ENCODE results near the gene TMEM132C.
"Not testable (repeated sequence)": the region's sequence is repeated elsewhere in the genome, so short reads cannot be mapped to it uniquely, and the experiment has no call there.

The TMEM132C gene

GRCh38 chr12:128483526-128484255, 216.7 kb downstream of the TMEM132C start:
- DNase-seq (ENCODE audit: low read depth): no peak

DNA sequence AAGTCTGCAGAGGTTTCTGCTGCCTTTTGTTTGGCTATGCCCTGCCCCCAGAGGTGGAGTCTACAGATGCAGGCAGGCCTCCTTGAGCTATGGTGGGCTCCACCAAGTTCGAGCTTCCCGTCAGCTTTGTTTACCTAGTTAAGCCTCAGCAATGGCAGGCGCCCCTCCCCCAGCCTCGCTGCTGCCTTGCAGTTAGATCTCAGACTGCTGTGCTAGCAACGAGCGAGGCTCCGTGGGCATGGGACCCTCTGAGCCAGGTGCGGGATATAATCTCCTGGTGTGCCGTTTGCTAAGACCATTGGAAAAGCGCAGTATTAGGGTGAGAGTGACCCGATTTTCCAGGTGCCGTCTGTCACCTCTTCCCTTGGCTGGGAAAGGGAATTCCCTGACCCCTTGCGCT, 230.4 kb downstream of the TMEM132C start:
- not testable (repeated sequence) for DNase-seq (ENCODE audit: low read depth)

GRCh38 chr12:128507470-128507869, 240.5 kb downstream of the TMEM132C start:
- no peak for DNase-seq (ENCODE audit: low read depth)

- DNase-seq (ENCODE audit: low read depth): no peak
These were observed 242.2 kb downstream of the TMEM132C start for GRCh38 chr12:128509170-128509569.

DNA sequence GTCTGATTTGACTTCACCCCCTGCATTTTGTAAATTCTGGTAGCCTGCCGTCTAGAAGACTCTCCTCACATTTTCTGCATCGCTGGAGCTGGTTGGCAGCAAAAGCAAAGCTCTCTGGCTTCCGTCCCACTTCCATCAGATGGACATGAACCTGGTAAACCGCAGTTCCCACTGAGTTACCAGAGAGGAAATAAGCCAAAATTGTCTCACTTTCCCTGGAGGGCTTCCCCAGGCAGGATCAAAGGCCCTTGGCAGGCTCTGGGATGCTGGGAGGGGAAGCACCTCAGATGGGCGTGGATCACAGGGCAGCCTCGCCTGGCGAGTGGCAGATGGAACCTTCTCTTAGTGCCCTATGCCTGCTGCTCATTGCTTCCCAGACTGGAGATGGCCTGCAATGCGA, 243.5 kb downstream of the TMEM132C start:
- no peak for DNase-seq (ENCODE audit: low read depth)

DNA sequence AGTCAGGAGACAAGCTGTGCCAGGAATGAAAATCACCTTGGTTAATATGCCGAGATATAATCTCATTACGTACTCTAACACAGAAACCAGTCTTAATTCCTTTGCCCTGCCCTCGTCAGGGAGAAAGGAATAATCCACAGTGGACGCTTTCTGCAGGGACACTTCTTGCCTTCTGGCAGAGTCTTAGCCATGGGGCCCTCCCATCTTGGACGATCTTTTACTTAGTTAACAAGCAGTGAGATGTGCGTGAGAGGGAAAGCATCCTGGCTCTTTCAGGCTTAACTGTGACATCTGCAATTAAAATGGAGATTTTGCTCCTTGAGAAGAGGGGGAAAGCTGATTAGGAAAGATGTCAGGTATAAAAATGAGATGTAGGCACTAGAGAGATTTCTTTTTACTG, 246.4 kb downstream of the TMEM132C start:
- no peak for DNase-seq (ENCODE audit: low read depth)

DNA sequence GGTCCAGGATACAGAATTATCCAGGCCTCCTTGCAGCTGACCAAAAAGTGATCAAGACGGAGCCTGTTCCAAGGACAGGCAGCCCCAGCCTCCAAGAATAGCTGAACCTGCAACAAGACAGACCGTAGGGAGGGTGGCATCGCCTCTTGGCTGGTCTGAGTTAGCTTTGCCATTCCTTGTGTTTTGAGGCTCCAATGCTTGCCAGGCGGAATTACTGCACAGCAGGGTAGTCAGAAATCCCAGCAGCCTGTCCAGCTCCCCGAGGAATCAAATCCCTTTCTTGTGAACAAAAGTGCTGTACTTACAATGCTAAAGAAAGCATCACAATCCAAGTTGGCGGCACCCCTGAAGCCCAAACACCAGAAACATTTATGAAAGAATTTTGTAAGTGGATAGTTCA, 246.9 kb downstream of the TMEM132C start:
- DNase-seq (ENCODE audit: low read depth): no peak

DNA sequence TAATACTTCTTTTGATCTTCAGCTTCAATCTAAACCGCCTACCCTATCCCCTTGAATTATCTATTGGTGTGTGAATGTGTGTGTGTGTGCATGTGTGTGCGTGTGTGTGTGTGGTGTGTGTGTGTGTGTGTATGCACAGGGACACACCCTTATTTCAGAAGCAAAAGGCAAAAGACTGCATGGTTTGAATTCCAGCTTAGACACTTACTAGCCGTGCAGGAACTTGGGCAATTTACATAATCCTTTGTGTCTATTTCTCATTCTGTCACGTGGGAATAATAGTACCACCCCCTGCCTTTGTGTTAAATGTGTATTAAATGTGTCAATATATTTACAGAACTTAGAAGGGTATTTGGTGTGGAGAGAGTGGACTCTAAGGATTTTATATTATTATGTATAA, 251.7 kb downstream of the TMEM132C start:
- no peak for DNase-seq (ENCODE audit: low read depth)

DNA sequence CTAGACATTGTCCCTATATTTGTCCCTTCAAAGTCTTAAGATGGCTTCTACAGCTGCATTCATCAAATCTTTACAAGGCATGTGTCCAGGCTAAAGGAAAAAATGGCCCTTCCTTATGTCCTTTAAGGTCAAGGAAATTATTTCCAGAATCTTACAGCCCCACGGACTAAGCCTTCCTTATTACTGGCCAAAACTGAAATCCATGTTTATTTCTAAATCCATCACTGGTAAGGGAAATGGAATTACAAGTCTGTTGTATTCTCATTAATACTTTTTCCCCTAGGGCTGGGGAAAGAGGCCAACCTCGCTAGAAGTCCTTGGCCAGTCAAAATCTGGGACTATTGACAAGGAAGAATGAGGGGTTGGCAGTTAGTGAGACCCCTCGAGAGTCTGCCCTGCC, 252.5 kb downstream of the TMEM132C start:
- no peak for DNase-seq (ENCODE audit: low read depth)

DNA sequence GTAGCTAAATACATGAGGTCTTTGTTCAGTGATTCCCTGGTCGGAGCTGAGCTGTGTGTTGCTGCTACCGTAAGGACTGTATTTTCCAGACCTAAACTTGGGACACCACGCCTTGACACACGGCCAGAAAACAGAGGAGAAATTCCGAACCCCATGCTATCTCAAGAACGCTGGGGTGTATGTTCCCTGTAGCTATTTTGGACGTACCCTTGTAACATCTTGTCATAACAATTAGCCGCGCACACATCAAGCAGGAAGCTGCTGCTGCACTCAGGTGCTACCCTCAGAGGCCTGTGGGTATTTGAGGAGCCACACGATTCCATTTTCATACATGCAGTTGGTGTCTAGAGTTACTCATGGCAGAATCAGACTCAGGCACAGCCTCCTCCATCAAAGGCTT, 255.0 kb downstream of the TMEM132C start:
- no peak for DNase-seq (ENCODE audit: low read depth)

DNA sequence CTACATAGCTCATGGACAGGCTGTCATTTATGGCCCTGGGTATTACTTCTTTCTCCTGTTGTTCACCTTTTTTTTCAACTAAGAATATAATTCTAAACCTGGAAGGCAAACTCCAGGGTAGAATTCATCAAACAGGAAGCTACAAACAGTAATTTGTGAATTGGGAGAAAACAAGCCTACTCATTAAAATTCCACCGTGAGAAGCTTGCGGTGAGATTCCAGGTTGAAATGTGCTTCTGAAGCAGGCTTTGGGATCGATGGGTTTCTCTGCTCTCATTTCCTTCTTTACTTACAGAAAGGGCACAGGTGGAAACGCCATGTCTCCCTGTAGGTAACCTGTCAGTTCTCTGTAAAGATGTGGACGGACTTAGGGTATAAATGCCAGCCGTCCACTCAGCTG, 257.5 kb downstream of the TMEM132C start:
- DNase-seq (ENCODE audit: low read depth): no peak

GRCh38 chr12:128531170-128531569, 264.2 kb downstream of the TMEM132C start:
- DNase-seq (ENCODE audit: low read depth): no peak

DNA sequence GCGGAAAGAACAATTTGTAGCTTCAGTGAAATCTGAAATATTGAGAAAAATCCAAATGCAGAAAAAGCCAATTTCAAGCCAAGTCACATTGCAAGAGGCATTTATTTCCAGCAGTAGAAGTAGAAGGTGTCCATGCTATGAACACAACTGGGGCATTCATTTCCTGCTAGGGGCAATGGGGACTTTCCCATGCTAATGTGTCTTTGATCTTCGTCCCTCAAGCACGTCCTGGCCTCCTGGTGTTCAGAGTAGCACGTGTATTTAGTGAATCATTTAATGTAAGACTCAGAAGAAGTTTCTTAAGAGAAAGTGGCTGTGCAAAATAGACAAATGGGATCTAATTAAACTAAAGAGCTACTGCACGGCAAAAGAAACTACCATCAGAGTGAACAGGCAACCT, 267.9 kb downstream of the TMEM132C start:
- no peak for DNase-seq (ENCODE audit: low read depth)

DNA sequence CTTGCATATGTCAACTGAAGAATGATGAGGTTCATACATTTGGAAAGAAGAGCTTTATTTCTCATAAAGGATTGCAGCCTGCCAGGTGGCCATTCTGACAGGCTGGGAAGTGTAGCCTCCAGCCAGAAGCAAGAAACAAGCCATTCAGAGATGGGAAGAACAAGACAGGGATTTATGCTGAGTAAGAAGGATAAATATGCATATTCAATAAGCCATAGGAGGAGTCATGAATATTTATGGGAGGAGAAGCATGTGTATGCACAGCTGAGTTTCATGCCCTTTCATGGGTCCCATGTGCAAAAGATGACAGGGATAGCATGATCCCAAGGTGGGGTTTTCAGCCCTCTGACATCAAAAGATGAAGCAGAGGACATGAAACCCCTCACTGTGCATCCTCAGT, 269.8 kb downstream of the TMEM132C start:
- DNase-seq (ENCODE audit: low read depth): no peak

DNA sequence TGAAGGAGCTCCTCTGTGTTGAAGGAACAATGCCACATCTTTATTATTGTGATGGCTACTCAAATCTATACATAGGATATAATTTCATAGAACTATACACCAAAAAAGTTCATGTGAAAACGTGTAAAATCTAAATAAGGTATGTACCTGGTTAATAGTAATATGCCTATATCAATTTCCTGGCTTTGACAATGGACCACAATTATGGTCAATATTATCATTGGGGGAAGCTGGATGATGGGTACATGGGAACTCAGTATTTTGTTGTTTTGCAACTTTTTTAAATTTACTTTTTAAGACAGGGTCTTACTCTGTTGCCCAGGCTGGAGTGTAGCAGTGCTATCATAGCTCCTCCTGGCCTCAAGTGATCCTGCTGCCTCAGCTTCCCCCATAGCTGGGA, 270.7 kb downstream of the TMEM132C start:
- no peak for DNase-seq (ENCODE audit: low read depth)

- no peak for DNase-seq (ENCODE audit: low read depth)
These were observed 275.9 kb downstream of the TMEM132C start for GRCh38 chr12:128542844-128543243.

- DNase-seq (ENCODE audit: low read depth): no peak
These were observed 276.5 kb downstream of the TMEM132C start for GRCh38 chr12:128543460-128543859.

GRCh38 chr12:128543971-128544370, 277.0 kb downstream of the TMEM132C start:
- DNase-seq (ENCODE audit: low read depth): no peak

DNA sequence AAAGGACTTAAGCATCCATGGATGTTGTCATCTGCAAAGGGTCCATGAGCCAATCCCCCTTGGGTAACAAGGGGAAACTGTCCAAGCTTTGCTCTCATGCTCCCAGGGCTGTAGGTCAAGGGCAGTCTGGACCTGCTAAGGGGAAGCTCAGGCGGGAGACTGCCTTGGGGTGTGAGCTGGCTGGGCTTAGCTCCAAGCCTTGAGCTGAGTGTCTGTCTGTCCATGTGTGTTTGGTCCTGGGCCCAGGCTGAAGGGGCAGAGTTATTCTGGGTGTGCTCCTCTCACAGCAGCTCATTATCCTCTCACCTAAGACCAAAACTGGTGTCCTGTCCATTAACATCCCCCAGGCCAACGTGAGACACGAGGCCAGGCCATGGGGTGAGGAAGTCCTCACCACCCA, 282.0 kb downstream of the TMEM132C start:
- DNase-seq (ENCODE audit: low read depth): no peak

GRCh38 chr12:128549601-128550218, 282.7 kb downstream of the TMEM132C start:
- no peak for DNase-seq (ENCODE audit: low read depth)

DNA sequence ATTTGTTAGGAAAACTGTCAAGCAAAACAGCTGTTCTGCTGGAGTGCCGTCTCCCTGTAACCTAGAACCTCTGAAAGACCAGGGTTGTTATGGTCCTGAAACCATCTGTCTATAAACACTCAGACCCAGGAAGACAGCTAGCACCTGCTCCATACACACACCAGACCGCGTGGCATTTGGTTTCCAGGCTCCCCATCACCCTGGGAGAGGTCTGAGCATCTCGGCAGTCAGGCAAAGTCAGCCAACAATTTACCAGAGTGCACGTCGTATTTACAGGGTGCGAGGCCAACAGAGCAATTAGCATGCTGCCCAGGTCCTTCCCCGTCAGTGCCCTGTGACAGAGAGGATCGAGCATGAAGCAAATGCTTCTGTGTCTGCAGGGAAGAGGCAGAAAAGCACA, 284.3 kb downstream of the TMEM132C start:
- DNase-seq (ENCODE audit: low read depth): no peak

- no peak for DNase-seq (ENCODE audit: low read depth)
These were observed 287.8 kb downstream of the TMEM132C start for GRCh38 chr12:128554546-128555304.

GRCh38 chr12:128557231-128557630, 290.3 kb downstream of the TMEM132C start:
- no peak for DNase-seq (ENCODE audit: low read depth)

All from activated gamma-delta T cell treated with anti-CD3 and anti-CD28 coated beads, Interleukin-2, amount 50 U/mL, for 16 hours (primary cell).